Measurements from ENCODE around the gene ANGPT4.

DNA sequence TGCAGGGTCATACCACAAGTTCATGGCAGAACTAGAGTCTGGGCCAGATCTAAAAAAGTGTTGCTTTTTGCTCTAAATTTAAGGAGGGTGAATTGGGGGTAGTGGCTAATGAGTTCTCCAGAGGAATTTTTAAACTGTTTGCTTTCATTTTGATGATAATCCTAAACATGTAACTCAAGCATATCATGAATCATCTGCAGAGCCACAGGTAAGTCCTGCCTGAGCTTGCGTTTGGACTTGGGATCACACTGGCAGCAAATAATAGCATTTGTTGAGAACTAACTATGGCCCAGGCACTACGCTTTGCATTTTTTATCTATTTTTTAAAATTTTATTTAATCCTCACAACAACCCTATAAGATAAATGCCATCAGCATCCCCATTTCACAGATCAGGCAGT, 55.2 kb downstream of the ANGPT4 start:
- TF ChIP-seq, protein P1, sequence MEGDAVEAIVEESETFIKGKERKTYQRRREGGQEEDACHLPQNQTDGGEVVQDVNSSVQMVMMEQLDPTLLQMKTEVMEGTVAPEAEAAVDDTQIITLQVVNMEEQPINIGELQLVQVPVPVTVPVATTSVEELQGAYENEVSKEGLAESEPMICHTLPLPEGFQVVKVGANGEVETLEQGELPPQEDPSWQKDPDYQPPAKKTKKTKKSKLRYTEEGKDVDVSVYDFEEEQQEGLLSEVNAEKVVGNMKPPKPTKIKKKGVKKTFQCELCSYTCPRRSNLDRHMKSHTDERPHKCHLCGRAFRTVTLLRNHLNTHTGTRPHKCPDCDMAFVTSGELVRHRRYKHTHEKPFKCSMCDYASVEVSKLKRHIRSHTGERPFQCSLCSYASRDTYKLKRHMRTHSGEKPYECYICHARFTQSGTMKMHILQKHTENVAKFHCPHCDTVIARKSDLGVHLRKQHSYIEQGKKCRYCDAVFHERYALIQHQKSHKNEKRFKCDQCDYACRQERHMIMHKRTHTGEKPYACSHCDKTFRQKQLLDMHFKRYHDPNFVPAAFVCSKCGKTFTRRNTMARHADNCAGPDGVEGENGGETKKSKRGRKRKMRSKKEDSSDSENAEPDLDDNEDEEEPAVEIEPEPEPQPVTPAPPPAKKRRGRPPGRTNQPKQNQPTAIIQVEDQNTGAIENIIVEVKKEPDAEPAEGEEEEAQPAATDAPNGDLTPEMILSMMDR (IDR thresholded peaks at IDR 0.05): no peak
- no peak for TF ChIP-seq POLR2A (IDR thresholded peaks at IDR 0.05)
